Mucosa of descending colon (tissue), 3 donors: ENCODE measurements around the gene CLDN2. TPM values are rescaled to one million over a fixed set of nuclear protein-coding genes. Genes with fewer than 3 reads are reported as not detected.

Experiments used
- ATAC-seq: fragments of 200-7000 bp; cut with Tn5 transposase; one replicate; pipeline ENCODE4 v1.9.1; 2020; ENCODE audit warnings: mild to moderate bottlenecking, moderate library complexity
- DNase-seq, 3 donors: peaks; one replicate each; pipeline ENCODE4 v3.0.0-alpha.2; 2020
- H3K36me3 ChIP-seq: fragments of 200-600 bp; one replicate; pipeline ENCODE4 v1.8.0; 2021; ENCODE audit warnings: low read depth, mild to moderate bottlenecking
- H3K4me1 ChIP-seq: fragments of 200-600 bp; one replicate; pipeline ENCODE4 v1.8.0; 2021; ENCODE audit warnings: low read depth, mild to moderate bottlenecking
- H3K4me3 ChIP-seq: fragments of 200-600 bp; one replicate; pipeline ENCODE4 v1.8.0; 2021; ENCODE audit warnings: mild to moderate bottlenecking
- H3K9me3 ChIP-seq: fragments of 200-600 bp; one replicate; pipeline ENCODE4 v1.8.0; 2021; ENCODE audit warnings: mild to moderate bottlenecking
- CTCF ChIP-seq: fragments of 200-600 bp; IDR thresholded peaks from one replicate; pipeline ENCODE4 v1.8.0; 2022; ENCODE audit warnings: antibody characterized with exemption, mild to moderate bottlenecking
- intact Hi-C, 2 donors: fragments of 100-400 bp; cut with DNase I in 1 of 2; cut with micrococcal nuclease in 1 of 2; formaldehyde crosslinking; loops; one replicate each; pipeline versions ENCODE4 v1.11.0 to v1.11.1; 2022; cut with DNase I, micrococcal nuclease
- total RNA-seq, 3 donors: library from RNA; stranded (reverse); fragmentation: NEBNext Ultra II Directional in 2 of 3; extraction: Animal tissue kit (Norgen Biotek cat#: 25700) in 2 of 3; gene quantifications; one replicate each; pipeline versions ENCODE4 v1.2.1 to v1.2.4, GENCODE V29; 2021 to 2023
- donor health status: DM: no; HTN: no; CAD: no; lungs with moderate emphysema.
- donor health status: DM: no; HTN: no; CAD: no.
- donor health status: DM: no; HTN: yes; CAD: no.

CLDN2 gene
- total RNA-seq, 3 donors from 2014 or later, result 0.09 to 0.70 (median 0.22) TPM

DNA sequence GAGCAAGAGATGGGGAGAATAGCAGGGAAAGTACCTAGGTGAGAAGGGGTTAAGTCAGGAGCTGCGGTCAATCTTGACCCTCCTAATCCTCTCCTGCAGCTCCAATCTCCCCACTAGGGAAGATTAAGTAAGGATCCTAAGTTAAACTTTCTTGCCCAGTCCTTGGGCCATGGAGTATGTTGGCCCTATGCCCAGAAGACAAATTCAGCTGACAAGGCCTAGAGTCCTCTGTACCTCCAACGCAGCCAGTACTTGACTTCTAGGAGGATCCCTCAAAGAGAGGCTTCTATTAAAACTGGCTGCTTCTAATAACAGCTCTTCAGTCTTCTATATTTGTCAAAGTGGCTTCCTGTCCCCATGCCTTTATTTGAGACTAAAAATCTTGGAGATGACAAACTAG lies 1.4 kb downstream of the CLDN2 start:
- Histone ChIP-seq H3K9me3 (no peaks in the 10 kb centered on the region), H3K36me3 (no peaks in the 10 kb centered on the region), H3K4me3 (no peak overlapping the region), H3K4me1 (no peaks in the 10 kb centered on the region)
- no peak for TF ChIP-seq CTCF
- intact Hi-C loops, result no loop called here
- DNase-seq (no peak), ATAC-seq (no peak)

DNA sequence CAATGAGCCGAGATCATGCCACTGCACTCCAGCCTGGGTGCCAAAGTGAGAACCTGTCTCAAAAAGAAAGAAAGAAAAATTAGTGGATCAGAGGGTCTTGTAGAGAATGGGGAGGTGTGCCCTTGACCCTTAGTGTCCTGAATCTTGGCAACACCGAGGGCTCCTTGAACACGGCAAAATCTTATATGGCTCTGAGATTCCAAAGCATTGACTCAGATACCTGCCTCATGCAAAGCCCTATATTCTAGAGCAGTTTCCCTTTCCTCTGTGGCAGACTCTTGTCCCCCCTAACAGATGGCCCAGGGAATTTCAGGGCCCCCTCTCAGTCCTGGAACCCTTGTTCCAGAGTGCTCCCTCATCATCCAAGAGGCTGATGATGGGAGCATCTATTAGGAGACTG lies 6.8 kb downstream of the CLDN2 start:
- ATAC-seq, result peak; percentile 6
- H3K36me3 ChIP-seq, result no peaks in the 10 kb centered on the region

GRCh38 chrX:106927700-106928099 lies 7.5 kb downstream of the CLDN2 start:
- peak; percentile 67 for ATAC-seq
- Histone ChIP-seq H3K4me3 (no peak overlapping the region), H3K4me1 (no peaks in the 10 kb centered on the region), H3K36me3 (no peaks in the 10 kb centered on the region), H3K9me3 (no peaks in the 10 kb centered on the region)
- TF ChIP-seq CTCF, result no peak
- no peak for DNase-seq
- intact Hi-C loops, result no loop called here

More for the DNA sequence above, 6.8 kb downstream of the CLDN2 start:
- intact Hi-C loops, result no loop called here
- no peak overlapping the region for H3K4me3 ChIP-seq
- no peaks in the 10 kb centered on the region for H3K4me1 ChIP-seq
- DNase-seq, result no peak
- no peaks in the 10 kb centered on the region for H3K9me3 ChIP-seq
- no peak for TF ChIP-seq CTCF

DNA sequence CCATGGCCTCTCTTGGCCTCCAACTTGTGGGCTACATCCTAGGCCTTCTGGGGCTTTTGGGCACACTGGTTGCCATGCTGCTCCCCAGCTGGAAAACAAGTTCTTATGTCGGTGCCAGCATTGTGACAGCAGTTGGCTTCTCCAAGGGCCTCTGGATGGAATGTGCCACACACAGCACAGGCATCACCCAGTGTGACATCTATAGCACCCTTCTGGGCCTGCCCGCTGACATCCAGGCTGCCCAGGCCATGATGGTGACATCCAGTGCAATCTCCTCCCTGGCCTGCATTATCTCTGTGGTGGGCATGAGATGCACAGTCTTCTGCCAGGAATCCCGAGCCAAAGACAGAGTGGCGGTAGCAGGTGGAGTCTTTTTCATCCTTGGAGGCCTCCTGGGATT lies 8.0 kb downstream of the CLDN2 start:
- no peaks in the 10 kb centered on the region for H3K9me3 ChIP-seq
- ATAC-seq (no peak), DNase-seq (no peak)
- no peaks in the 10 kb centered on the region for H3K4me1 ChIP-seq
- H3K4me3 ChIP-seq, result no peak overlapping the region
- no peak for TF ChIP-seq CTCF
- H3K36me3 ChIP-seq, result no peaks in the 10 kb centered on the region
- intact Hi-C loops, result no loop called here

DNA sequence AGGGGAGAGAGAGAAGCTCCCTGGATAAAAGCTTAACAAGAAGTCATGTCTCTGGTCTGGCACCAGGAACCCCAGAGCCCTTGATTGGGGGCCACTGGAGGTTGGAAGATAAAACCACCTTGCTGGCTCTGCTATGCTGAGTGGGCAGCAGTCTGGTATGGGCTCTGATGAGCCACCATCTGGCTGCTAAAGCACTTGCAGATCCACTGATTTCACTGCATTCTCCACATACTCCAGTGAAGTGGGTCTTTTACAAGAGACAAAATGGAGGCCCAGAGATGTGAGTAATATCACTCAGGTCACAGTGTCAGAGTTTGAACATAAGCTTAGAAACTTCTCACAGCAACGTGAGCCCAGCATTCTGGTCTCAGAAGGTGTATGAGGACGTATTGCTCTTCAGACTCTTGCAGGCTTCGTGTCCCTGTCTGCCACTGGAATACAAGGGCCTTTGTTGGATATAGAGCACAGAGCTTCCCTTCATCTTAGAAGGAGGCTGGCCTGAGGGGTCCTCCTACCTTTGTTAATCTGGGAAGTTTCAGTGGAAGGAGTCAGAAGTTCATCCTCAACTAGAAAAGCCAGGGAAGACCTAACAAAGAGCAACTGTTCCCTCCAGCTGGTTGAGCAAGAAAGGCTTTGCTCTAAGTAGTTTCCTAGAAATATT lies 11.8 kb downstream of the CLDN2 start:
- Histone ChIP-seq H3K36me3 (no peaks in the 10 kb centered on the region), H3K4me3 (no peak overlapping the region), H3K4me1 (no peaks in the 10 kb centered on the region), H3K9me3 (no peaks in the 10 kb centered on the region)
- DNase-seq, result no peak
- TF ChIP-seq CTCF, result no peak
- intact Hi-C loops, result no loop called here
- no peak for ATAC-seq

DNA sequence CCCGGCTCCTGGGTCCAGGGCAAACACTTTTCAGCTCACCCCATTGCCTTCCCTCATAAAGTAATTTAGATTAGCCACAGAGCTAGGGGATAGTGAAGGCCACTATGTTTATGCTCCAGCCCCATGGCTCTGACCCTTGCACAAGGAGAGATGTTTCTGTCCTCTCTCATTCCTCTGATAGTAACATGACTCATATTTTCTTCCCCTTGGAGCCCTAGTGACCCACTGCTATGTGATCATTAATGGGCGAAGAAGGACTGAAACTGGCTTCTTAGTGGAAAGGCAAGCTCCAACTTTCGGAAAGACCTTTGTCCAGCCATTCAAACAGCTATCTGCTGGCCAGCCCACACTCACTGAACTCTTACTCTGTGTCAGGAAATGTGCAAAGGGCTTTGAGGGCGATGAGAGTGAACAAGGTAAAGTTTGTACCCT lies 12.3 kb downstream of the CLDN2 start:
- H3K9me3 ChIP-seq, result no peaks in the 10 kb centered on the region
- no peak for TF ChIP-seq CTCF
- no peaks in the 10 kb centered on the region for H3K36me3 ChIP-seq
- no peak overlapping the region for H3K4me3 ChIP-seq
- intact Hi-C loops, result no loop called here
- ATAC-seq, result peak; percentile 46
- DNase-seq, result no peak
- no peaks in the 10 kb centered on the region for H3K4me1 ChIP-seq
